ENCODE measurements around the gene SYT6. TPM values are rescaled to one million over a fixed set of nuclear protein-coding genes. Genes with fewer than 3 reads are reported as not detected.

The SYT6 gene
- total RNA-seq, 1 experiment from 2014 or later: 77.2 TPM

- no peak overlapping the region for H3K27ac ChIP-seq (ENCODE audit: insufficient read length, low read depth, low read length)
- no peaks in the 10 kb centered on the region for H3K79me1 ChIP-seq (ENCODE audit: insufficient read depth, low read depth, low read length, poor library complexity, severe bottlenecking)
- no CpG with 5 or more reads among the region's 6 CpGs for WGBS (ENCODE audit: extremely low coverage, insufficient read length, low lambda C conversion rate)
- H2BK120ac ChIP-seq (ENCODE audit: low read depth, low read length, poor library complexity, severe bottlenecking): no peak overlapping the region
- H4K20me1 ChIP-seq (ENCODE audit: control insufficient read depth, insufficient read depth, insufficient read length): no peaks in the 10 kb centered on the region
- H3K9ac ChIP-seq (ENCODE audit: extremely low read depth, insufficient read length, low read length): no peak overlapping the region
- Mint-ChIP-seq H3K36me3 (ENCODE audit: insufficient read depth in 1 of 3, low read depth in 3 of 3) (peaks cover 0 to 4% (median 0%) of the 10 kb centered on the region in 3 experiments; a peak in 1 of 7 replicates), H3K4me1 (peaks cover 33 to 35% of the 10 kb centered on the region in 2 experiments), H3K4me3 (no peak overlapping the region), H3K9me3 (no peaks in the 10 kb centered on the region), H3K27me3 (ENCODE audit: low read depth) (peaks cover 49% of the 10 kb centered on the region), H3K27ac (no peak overlapping the region)
- H2BK20ac ChIP-seq (ENCODE audit: low read depth, low read length, poor library complexity, severe bottlenecking): no peak overlapping the region
- DNase-seq: no peak
- no peak overlapping the region for H3K14ac ChIP-seq (ENCODE audit: insufficient read depth, low read length)
- H2BK5ac ChIP-seq (ENCODE audit: insufficient read length, low read length): no peak overlapping the region
- H3K23me2 ChIP-seq (ENCODE audit: insufficient read length, low read depth, low read length, poor library complexity, severe bottlenecking): peaks cover 13% of the 10 kb centered on the region
- H3K27me3 ChIP-seq (ENCODE audit: insufficient read depth, low read length): no peaks in the 10 kb centered on the region; the same call in 1 of the 2 replicates
- H3K4me1 ChIP-seq (ENCODE audit: insufficient read depth, low read length): peaks cover 2% of the 10 kb centered on the region
- H3K4me2 ChIP-seq (ENCODE audit: insufficient read depth, insufficient read length, low read length): no peak overlapping the region
- H3K56ac ChIP-seq (ENCODE audit: insufficient read length, low read depth, low read length): no peak overlapping the region
- no peaks in the 10 kb centered on the region for H3K9me3 ChIP-seq (ENCODE audit: control insufficient read depth, low read depth, low read length)
- no peak overlapping the region for H3K4ac ChIP-seq (ENCODE audit: low read depth, low read length)
- H2AK5ac ChIP-seq (ENCODE audit: insufficient read length, low read length): no peak overlapping the region
- H2BK15ac ChIP-seq (ENCODE audit: low read depth, low read length): no peak overlapping the region
- no peak overlapping the region for H2BK12ac ChIP-seq (ENCODE audit: insufficient read length, low read depth, low read length)
- no peak overlapping the region for H2AFZ ChIP-seq (ENCODE audit: low read length)
- no peak overlapping the region for H3T11ph ChIP-seq (ENCODE audit: low read length)
- H4K8ac ChIP-seq (replicated peaks; ENCODE audit: insufficient read length, low read depth, low read length): no peak overlapping the region
- no peak overlapping the region for H3K23ac ChIP-seq (ENCODE audit: insufficient read length, low read depth, low read length)
- H4K5ac ChIP-seq (ENCODE audit: insufficient read length, low read depth, low read length): no peak overlapping the region
- no peak overlapping the region for H3K18ac ChIP-seq (ENCODE audit: insufficient read length, low read depth, low read length)
- H4K91ac ChIP-seq (ENCODE audit: insufficient read length, low read depth, low read length): no peak overlapping the region
- H3K79me2 ChIP-seq (ENCODE audit: insufficient read depth, low read length): no peaks in the 10 kb centered on the region; the same call in 1 of the 2 replicates
- no peak for TF ChIP-seq CTCF (conservative IDR thresholded peaks at IDR 0.05)
These were observed 3.6 kb upstream of the SYT6 start for GRCh38 chr1:114157275-114157660.
